Cardiac muscle cell (in vitro differentiated cells and primary cell): ENCODE measurements around the gene RBM15B. TPM values are rescaled to one million over a fixed set of nuclear protein-coding genes. Genes with fewer than 3 reads are reported as not detected.

Source experiments
- DNase-seq, 2 donors: peaks; one replicate each; pipeline versions ENCODE4 v3.0.0 to v3.0.0-alpha.2; 2010 to 2017; ENCODE audit warnings: low read depth in 1 of 2, low spot score in 1 of 2
- H3K27ac ChIP-seq: fragments of 200-600 bp; sonication (generic); 2 replicates; pipeline ENCODE4 v1.5.1; 2016
- H3K27me3 ChIP-seq: fragments of 200-600 bp; sonication (generic); 2 replicates; pipeline ENCODE4 v1.6.0; 2016; ENCODE audit warnings: control low read depth
- H3K36me3 ChIP-seq: fragments of 200-600 bp; sonication (generic); 2 replicates; pipeline ENCODE4 v1.5.1; 2016; ENCODE audit warnings: control low read depth
- H3K4me1 ChIP-seq: fragments of 200-600 bp; sonication (generic); 2 replicates; pipeline ENCODE4 v1.8.1; 2017; ENCODE audit warnings: low read depth, mild to moderate bottlenecking, mixed run types
- H3K4me3 ChIP-seq: fragments of 200-600 bp; sonication (generic); 2 replicates; pipeline ENCODE4 v1.5.1; 2016; ENCODE audit warnings: mild to moderate bottlenecking
- H3K9me3 ChIP-seq: fragments of 200-600 bp; sonication (generic); 2 replicates; pipeline ENCODE4 v1.5.1; 2017; ENCODE audit warnings: low read depth, mild to moderate bottlenecking, control low read depth
- polyA plus RNA-seq: library from polyadenylated mRNA; unstranded; fragments of >200 nt; fragmentation: Nextera tagmentation; extraction: Ambion mirVana; gene quantifications from 2 replicates; pipeline ENCODE4 v1.2.1, GENCODE V29; 2016
- total RNA-seq: library from RNA; depleted of rRNA; stranded (reverse); fragments of >200 nt; gene quantifications from 2 replicates; pipeline ENCODE4 v1.2.3, GENCODE V29; 2016
- TF ChIP-seq, protein P1 (sequence below): IDR thresholded peaks from 2 replicates; pipeline ENCODE4 v1.5.1; 2012; ENCODE audit warnings: low read depth, mild to moderate bottlenecking, low read length

The RBM15B gene
- total and polyA plus RNA-seq, 2 experiments from 2014 or later = 37.9 to 55.8 TPM

DNA sequence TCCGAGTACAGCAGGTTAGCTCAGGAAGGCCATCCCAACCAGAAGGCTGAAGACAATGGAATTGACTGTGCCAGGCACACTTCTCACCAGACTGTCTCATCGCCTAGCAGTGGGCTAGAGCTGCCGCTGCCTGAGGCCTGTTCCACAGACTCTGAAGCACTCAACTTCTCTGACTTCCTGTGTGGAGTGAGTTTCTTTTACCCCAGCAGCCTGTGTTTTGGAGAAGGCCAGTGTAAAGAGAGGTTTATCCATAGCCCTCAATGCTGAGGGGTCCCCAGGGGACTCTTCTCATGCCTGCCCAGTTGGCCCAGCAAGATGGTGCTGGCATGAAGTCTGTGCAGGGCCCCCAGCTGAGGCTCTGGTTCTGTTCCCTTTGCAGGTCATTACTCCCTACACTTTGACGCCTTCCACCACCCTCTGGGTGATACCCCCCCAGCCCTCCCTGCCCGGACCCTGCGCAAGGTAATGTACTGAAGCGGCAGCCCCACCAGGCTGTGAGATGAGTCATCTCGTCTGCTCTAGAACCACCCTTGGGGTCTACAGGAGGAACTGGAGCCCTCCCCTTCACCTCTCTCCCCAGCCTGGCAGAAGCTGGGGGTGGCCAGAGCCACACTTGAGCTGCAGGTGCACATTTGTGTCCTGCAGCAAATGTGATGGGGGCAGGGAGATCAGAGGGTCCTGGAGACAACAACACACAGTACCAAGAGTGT is 11.2 kb upstream of the RBM15B start:
- DNase-seq = no peak
- H3K36me3 ChIP-seq = no peaks in the 10 kb centered on the region
- no peak overlapping the region for H3K4me3 ChIP-seq
- no peaks in the 10 kb centered on the region for H3K27me3 ChIP-seq
- H3K27ac ChIP-seq = no peak overlapping the region
- H3K4me1 ChIP-seq = peaks cover 5% of the 10 kb centered on the region
- no peaks in the 10 kb centered on the region for H3K9me3 ChIP-seq
- TF ChIP-seq, protein P1, sequence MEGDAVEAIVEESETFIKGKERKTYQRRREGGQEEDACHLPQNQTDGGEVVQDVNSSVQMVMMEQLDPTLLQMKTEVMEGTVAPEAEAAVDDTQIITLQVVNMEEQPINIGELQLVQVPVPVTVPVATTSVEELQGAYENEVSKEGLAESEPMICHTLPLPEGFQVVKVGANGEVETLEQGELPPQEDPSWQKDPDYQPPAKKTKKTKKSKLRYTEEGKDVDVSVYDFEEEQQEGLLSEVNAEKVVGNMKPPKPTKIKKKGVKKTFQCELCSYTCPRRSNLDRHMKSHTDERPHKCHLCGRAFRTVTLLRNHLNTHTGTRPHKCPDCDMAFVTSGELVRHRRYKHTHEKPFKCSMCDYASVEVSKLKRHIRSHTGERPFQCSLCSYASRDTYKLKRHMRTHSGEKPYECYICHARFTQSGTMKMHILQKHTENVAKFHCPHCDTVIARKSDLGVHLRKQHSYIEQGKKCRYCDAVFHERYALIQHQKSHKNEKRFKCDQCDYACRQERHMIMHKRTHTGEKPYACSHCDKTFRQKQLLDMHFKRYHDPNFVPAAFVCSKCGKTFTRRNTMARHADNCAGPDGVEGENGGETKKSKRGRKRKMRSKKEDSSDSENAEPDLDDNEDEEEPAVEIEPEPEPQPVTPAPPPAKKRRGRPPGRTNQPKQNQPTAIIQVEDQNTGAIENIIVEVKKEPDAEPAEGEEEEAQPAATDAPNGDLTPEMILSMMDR = no peak

DNA sequence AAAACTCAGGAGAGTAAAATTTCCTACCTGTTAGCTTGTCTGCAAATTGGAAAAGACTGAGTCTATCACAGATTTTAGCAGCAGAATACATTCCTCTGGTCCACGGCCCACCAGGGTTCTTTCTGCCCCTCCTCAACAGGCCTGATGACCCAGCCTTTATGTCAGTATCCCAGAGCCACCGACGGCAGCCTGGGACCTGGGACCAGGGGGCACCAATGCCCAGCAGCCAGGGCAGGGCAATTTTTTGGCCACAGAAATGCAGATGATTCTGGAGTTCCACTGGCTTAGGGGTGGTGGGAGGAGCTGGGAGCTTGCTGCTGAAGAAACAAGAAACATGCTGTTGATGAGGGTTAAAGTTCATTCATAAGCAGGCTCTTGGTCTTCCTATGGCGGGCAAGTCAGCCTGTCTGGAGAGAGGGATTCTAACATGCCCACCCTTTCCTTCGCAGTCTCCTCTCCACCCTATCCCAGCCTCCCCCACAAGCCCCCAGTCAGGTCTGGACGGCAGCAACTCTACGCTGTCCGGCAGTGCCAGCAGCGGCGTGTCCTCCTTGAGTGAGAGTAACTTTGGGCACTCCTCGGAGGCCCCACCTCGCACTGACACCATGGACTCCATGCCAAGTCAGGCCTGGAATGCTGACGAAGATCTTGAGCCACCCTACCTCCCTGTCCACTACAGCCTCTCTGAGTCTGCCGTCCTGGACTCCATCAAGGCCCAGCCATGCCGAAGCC is 10.3 kb upstream of the RBM15B start:
- H3K9me3 ChIP-seq = no peaks in the 10 kb centered on the region
- H3K27ac ChIP-seq = no peak overlapping the region
- TF ChIP-seq, protein P1 = no peak

GRCh38 chr3:51381333-51381705 is 9.8 kb upstream of the RBM15B start:
- H3K27me3 ChIP-seq = no peaks in the 10 kb centered on the region
- no peak overlapping the region for H3K4me3 ChIP-seq
- H3K4me1 ChIP-seq = peaks cover 11% of the 10 kb centered on the region
- no peak for DNase-seq
- TF ChIP-seq, protein P1 = no peak
- H3K9me3 ChIP-seq = no peaks in the 10 kb centered on the region
- no peak overlapping the region for H3K27ac ChIP-seq
- no peaks in the 10 kb centered on the region for H3K36me3 ChIP-seq

More for the DNA sequence above, 10.3 kb upstream of the RBM15B start:
- no peaks in the 10 kb centered on the region for H3K36me3 ChIP-seq
- peaks cover 5% of the 10 kb centered on the region for H3K4me1 ChIP-seq
- no peak overlapping the region for H3K4me3 ChIP-seq
- DNase-seq = no peak
- H3K27me3 ChIP-seq = no peaks in the 10 kb centered on the region

DNA sequence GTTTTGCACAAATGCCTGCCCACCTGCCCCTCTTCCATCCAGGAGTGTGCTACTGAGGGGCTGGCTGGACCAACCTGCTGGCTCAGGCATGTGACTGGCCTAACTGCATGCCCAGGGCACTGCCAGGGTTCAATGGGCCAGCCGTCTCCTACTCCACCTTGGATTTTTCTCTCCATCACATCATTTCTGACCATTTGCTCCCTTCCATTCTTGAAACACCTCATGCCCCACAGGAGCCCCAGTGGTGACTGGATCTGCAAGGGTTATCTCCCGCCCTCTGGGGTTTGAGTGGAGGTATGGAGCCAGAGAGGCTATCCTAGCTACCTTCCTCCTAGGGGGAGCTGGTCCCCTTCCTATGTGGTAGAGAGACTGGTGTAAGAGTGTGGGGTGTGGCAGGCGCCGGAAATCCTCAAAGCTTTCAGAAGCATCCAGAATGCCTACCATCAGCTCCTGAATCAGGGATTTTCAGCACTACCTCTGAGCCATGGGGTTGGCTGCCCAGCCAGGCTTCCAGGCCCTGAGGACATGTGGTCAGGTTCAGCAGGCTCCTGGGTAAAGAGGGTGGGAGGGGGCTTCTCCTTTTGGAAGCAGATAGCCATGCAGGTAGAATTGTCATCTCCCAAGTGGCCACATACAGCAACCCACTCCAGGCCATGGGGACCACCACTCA is 8.9 kb upstream of the RBM15B start:
- DNase-seq = no peak
- Histone ChIP-seq H3K27me3 (no peaks in the 10 kb centered on the region), H3K4me3 (no peak overlapping the region), H3K36me3 (no peaks in the 10 kb centered on the region), H3K4me1 (peaks cover 13% of the 10 kb centered on the region), H3K27ac (no peak overlapping the region), H3K9me3 (no peaks in the 10 kb centered on the region)
- TF ChIP-seq, protein P1 = no peak

- Histone ChIP-seq H3K27ac (no peak overlapping the region), H3K36me3 (no peaks in the 10 kb centered on the region), H3K9me3 (no peaks in the 10 kb centered on the region), H3K27me3 (no peaks in the 10 kb centered on the region), H3K4me3 (no peak overlapping the region), H3K4me1 (peaks cover 13% of the 10 kb centered on the region)
- DNase-seq = no peak
- TF ChIP-seq, protein P1 = no peak
Observed at GRCh38 chr3:51382947-51383578, 8.0 kb upstream of the RBM15B start.
